Adrenal gland (tissue), 12 donors: ENCODE results near the gene ERMP1. TPM values are rescaled to one million over a fixed set of nuclear protein-coding genes. Genes with fewer than 3 reads are reported as not detected.

Source experiments
- DNase-seq, 7 donors: peaks; one replicate each; pipeline ENCODE4 v3.0.0-alpha.2; 2019 to 2020
- H3K27ac ChIP-seq, 5 donors: fragments of 200-600 bp; sonication (generic) in 4 of 5; 1 replicate in 3 of 5; 2 replicates in 2 of 5; pipeline versions ENCODE4 v1.5.1 to v1.8.0; 2016 to 2020; ENCODE audit warnings: mild to moderate bottlenecking in 1 of 5
- H3K27me3 ChIP-seq: fragments of 200-600 bp; 2 replicates; pipeline ENCODE4 v1.8.0; 2021
- H3K36me3 ChIP-seq, 2 donors: fragments of 200-600 bp; replicated peaks in 1 of 2; 1 replicate in 1 of 2; 2 replicates in 1 of 2; pipeline versions ENCODE4 v1.5.1 to v1.8.0; 2018 to 2022
- H3K4me1 ChIP-seq, 2 donors: fragments of 200-600 bp; replicated peaks in 1 of 2; 1 replicate in 1 of 2; 2 replicates in 1 of 2; pipeline versions ENCODE4 v1.5.1 to v1.8.0; 2018 to 2021
- H3K4me3 ChIP-seq, 4 donors: fragments of 200-600 bp; sonication (generic) in 3 of 4; one replicate each; pipeline ENCODE4 v1.5.1; 2016 to 2018
- H3K9me3 ChIP-seq, 3 donors: fragments of 200-600 bp; sonication (generic) in 1 of 3; replicated peaks in 1 of 3; 1 replicate in 2 of 3; 2 replicates in 1 of 3; pipeline versions ENCODE4 v1.5.1 to v1.8.0; 2016 to 2021
- CTCF ChIP-seq, 6 experiments: fragments of 450-650 bp in 4 of 6; fragments of 200-600 bp in 2 of 6; sonication (generic) in 1 of 6; IDR thresholded peaks; 1 replicate in 5 of 6; 2 replicates in 1 of 6; pipeline versions ENCODE4 v1.5.1 to v1.8.0; 2016 to 2021; ENCODE audit warnings: antibody characterized with exemption in 6 of 6, mild to moderate bottlenecking in 2 of 6, moderate library complexity in 1 of 6
- POLR2A ChIP-seq, 2 donors: fragments of 450-650 bp; IDR thresholded peaks; one replicate each; pipeline ENCODE4 v1.6.1; 2017; ENCODE audit warnings: antibody characterized with exemption in 2 of 2, mild to moderate bottlenecking in 2 of 2, moderate library complexity in 1 of 2
- WGBS, 4 donors: extraction: QIAGEN DNeasy Blood & Tissue Kit in 2 of 4; methylation state at CpG; one replicate each; pipeline versions ENCODE4 v1.1.5 to v1.1.7; 2013 to 2017; 5-methylcytosine and 5-hydroxymethylcytosine counted together
- intact Hi-C, 2 donors: fragments of 100-400 bp; cut with DNase I; formaldehyde crosslinking; loops; one replicate each; pipeline versions ENCODE4 v1.14.1 to v1.15.0; 2022 to 2023
- polyA plus RNA-seq, 3 donors: library from polyadenylated mRNA; stranded (reverse); fragments of 200-250 nt in 2 of 3; fragments of 350-450 nt in 1 of 3; fragmentation: Illumina TruSeq in 1 of 3; extraction: RNeasy Lipid Tissue Mini Kit (QIAGEN cat#74804) in 1 of 3; gene quantifications; one replicate each; pipeline ENCODE4 v1.2.3, GENCODE V29; 2013 to 2014
- total RNA-seq, 9 donors: library from RNA; depleted of rRNA in 4 of 9; stranded (reverse); fragments of >200 nt in 4 of 9; fragments of 120-200 nt in 1 of 9; fragmentation: NEBNext Ultra II Directional in 1 of 9; extraction: Animal tissue kit (Norgen Biotek cat#: 25700) in 1 of 9; gene quantifications; one replicate each; pipeline versions ENCODE4 v1.1.0 to v1.2.4, GENCODE V29; 2013 to 2023
- donor health status: healthy with polysubstance abuse.
- donor health status: Bipolar disorder and iron deficiency.
- donor health status: DM: yes; HTN: yes; CAD: no.
- donor health status: DM: no; HTN: no; CAD: no.
- donor health status: DM: no; HTN: no; CAD: no.
- donor health status: DM: yes; HTN: yes; CAD: no.

ERMP1 gene
- total and polyA plus RNA-seq, 12 donors = 6.0 to 120 (median 38.6) TPM

DNA sequence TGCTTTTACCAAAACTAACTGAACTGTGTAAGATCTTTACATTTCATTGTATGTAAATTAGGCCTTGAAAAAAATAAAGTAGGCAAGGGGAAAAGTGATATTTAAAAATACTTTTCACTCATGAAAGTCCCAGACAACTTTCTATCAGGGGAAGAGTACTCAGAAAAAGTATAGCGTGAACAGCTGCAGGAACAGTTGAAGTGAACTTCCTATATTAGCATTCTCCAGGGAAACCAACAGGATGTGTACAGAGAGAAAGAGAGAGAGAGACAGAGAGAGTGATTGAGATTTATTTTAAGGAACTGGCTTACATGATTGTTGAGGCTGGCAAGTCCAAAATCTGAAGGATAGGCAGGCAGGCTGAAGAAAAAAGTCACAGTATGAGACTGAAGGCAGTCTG is 42.0 kb downstream of the ERMP1 start:
- H3K4me3 ChIP-seq = no peak overlapping the region
- 76 to 84% (median 79%) methylated on average over 1 of the region's 1 CpG for WGBS, 4 donors
- intact Hi-C loops = no loop called here
- no peaks in the 10 kb centered on the region for H3K9me3 ChIP-seq
- no peaks in the 10 kb centered on the region for H3K27me3 ChIP-seq
- H3K36me3 ChIP-seq = peaks cover 0 to 10% of the 10 kb centered on the region in 2 donors
- H3K27ac ChIP-seq = peak overlapping the region in 1 of 5 donors; percentile 29
- no peak for TF ChIP-seq POLR2A (IDR thresholded peaks at IDR 0.05)
- TF ChIP-seq CTCF (IDR thresholded peaks at IDR 0.05) = no peak
- DNase-seq = no peak
- peaks cover 3% of the 10 kb centered on the region in 2 donors for H3K4me1 ChIP-seq

GRCh38 chr9:5789489-5789888 is 43.4 kb downstream of the ERMP1 start:
- intact Hi-C loops = no loop called here
- Histone ChIP-seq H3K27ac (peak overlapping the region in 1 of 5 donors; percentile 42), H3K36me3 (peaks cover 0 to 10% of the 10 kb centered on the region in 2 donors), H3K4me3 (no peak overlapping the region), H3K4me1 (peaks cover 4 to 18% of the 10 kb centered on the region in 2 donors), H3K9me3 (no peaks in the 10 kb centered on the region), H3K27me3 (no peaks in the 10 kb centered on the region)
- peak in 1 of 7 donors; percentile 37 for DNase-seq
- no peak for TF ChIP-seq POLR2A (IDR thresholded peaks at IDR 0.05)
- no peak for TF ChIP-seq CTCF (IDR thresholded peaks at IDR 0.05)
- 93 to 97% (median 94%) methylated on average over 5 of the region's 5 CpGs for WGBS, 4 donors

- H3K4me1 ChIP-seq = peaks cover 4 to 26% of the 10 kb centered on the region in 2 donors
- H3K9me3 ChIP-seq = no peaks in the 10 kb centered on the region
- H3K4me3 ChIP-seq = no peak overlapping the region
- H3K36me3 ChIP-seq = peaks cover 0 to 10% of the 10 kb centered on the region in 2 donors
- no peak for DNase-seq
- 90 to 97% (median 96%) methylated on average over 2 of the region's 2 CpGs for WGBS, 4 donors
- intact Hi-C loops = no loop called here
- no peak for TF ChIP-seq POLR2A (IDR thresholded peaks at IDR 0.05)
- TF ChIP-seq CTCF (IDR thresholded peaks at IDR 0.05) = no peak
- H3K27me3 ChIP-seq = no peaks in the 10 kb centered on the region
- peak overlapping the region in 1 of 5 donors; percentile 15 for H3K27ac ChIP-seq
Measured at GRCh38 chr9:5787759-5788302, 45.1 kb downstream of the ERMP1 start.

GRCh38 chr9:5787220-5787619 is 45.7 kb downstream of the ERMP1 start:
- H3K27ac ChIP-seq = peak overlapping the region in 2 of 5 donors; percentile 15 to 59
- intact Hi-C loops = no loop called here
- peaks cover 0 to 10% of the 10 kb centered on the region in 2 donors for H3K36me3 ChIP-seq
- DNase-seq = no peak
- no peak overlapping the region for H3K4me3 ChIP-seq
- peaks cover 4 to 26% of the 10 kb centered on the region in 2 donors for H3K4me1 ChIP-seq
- H3K9me3 ChIP-seq = no peaks in the 10 kb centered on the region
- no peaks in the 10 kb centered on the region for H3K27me3 ChIP-seq
- WGBS, 4 donors = 96 to 98% (median 96%) methylated on average over 2 of the region's 2 CpGs
- TF ChIP-seq POLR2A (IDR thresholded peaks at IDR 0.05) (no peak), CTCF (IDR thresholded peaks at IDR 0.05) (no peak)
